HepG2 (cell line): ENCODE data around the gene CCM2L. TPM values are rescaled to one million over a fixed set of nuclear protein-coding genes. Genes with fewer than 3 reads are reported as not detected.

Experiments
- ATAC-seq: fragments of 200-7000 bp; cut with Tn5 transposase; 3 replicates; pipeline ENCODE4 v1.9.1; 2020; ENCODE audit warnings: mild to moderate bottlenecking, moderate library complexity
- BruUV-seq: library from RNA; stranded (reverse); fragments of 400-500 nt; replicated peaks from 2 replicates; lab custom pipeline; 2021; lab: Mats Ljungman, UMichigan
- CTCF ChIA-PET: fragments of 300-600 bp; formaldehyde crosslinking; extraction: SDS; loops from one replicate; lab custom pipeline; 2021; ENCODE audit warnings: low total read pairs, inconsistent platforms, low intra/inter-chr PET ratio; lab: Yijun Ruan, JAX
- POLR2A ChIA-PET: fragments of 350-600 bp; sonication (Branson Sonifier 250); formaldehyde crosslinking; loops from one replicate; lab custom pipeline; 2020; ENCODE audit warnings: antibody characterized with exemption, inconsistent platforms; lab: Yijun Ruan, JAX
- DNase-seq: peaks from one replicate; pipeline ENCODE4 v3.0.0-alpha.2; 2015; ENCODE audit warnings: low spot score
- FAIRE-seq: peaks from 3 replicates; lab custom pipeline; 2011; peaks lifted over from hg19 to GRCh38; lab: Jason Lieb, UNC
- H2AFZ ChIP-seq: one replicate; pipeline ENCODE4 v1.6.1; 2011; ENCODE audit warnings: low read length, inconsistent platforms
- H3K27ac ChIP-seq: fragments of 300-600 bp; 3 replicates; pipeline ENCODE4 v1.8.0; 2011; ENCODE audit warnings: mixed run types, mild to moderate bottlenecking, mixed read lengths, low read length, inconsistent platforms; ENCODE audit not compliant: insufficient read depth; ENCODE audit errors: extremely low read length
- H3K27me3 ChIP-seq, 2 experiments: fragments of 200-600 bp in 1 of 2; 2 replicates in 1 of 2; 3 replicates in 1 of 2; pipeline versions ENCODE4 v1.6.0 to v1.8.0; 2011; ENCODE audit warnings: low read length in 2 of 2, mild to moderate bottlenecking in 2 of 2, moderate library complexity in 2 of 2, inconsistent platforms in 1 of 2; ENCODE audit not compliant: insufficient read depth in 2 of 2, control insufficient read depth in 1 of 2
- H3K36me3 ChIP-seq, 2 experiments: fragments of 200-600 bp in 1 of 2; replicated peaks in 1 of 2; 2 replicates in 1 of 2; 3 replicates in 1 of 2; pipeline versions ENCODE4 v1.5.1 to v1.8.0; 2011; ENCODE audit warnings: low read length in 2 of 2, inconsistent platforms in 1 of 2; ENCODE audit not compliant: insufficient read depth in 2 of 2, control insufficient read depth in 1 of 2
- H3K4me1 ChIP-seq: 2 replicates; pipeline ENCODE4 v1.5.1; 2012; ENCODE audit warnings: low read length, inconsistent platforms; ENCODE audit not compliant: insufficient read depth
- H3K4me2 ChIP-seq: 2 replicates; pipeline ENCODE4 v1.6.0; 2011; ENCODE audit warnings: low read depth, low read length, inconsistent platforms
- H3K4me3 ChIP-seq, 3 experiments: fragments of 200-600 bp in 1 of 3; sonication (generic), shearing (Covaris generic) in 1 of 3; replicated peaks in 1 of 3; 2 replicates each; pipeline ENCODE4 v1.5.1; 2011 to 2016; ENCODE audit warnings: low read length in 3 of 3, inconsistent platforms in 2 of 3, low read depth in 2 of 3, mild to moderate bottlenecking in 2 of 3, control low read depth in 1 of 3, mixed read lengths in 1 of 3; ENCODE audit not compliant: insufficient read depth in 1 of 3
- H3K79me2 ChIP-seq: one replicate; pipeline ENCODE4 v1.6.1; 2011; ENCODE audit warnings: low read length, inconsistent platforms; ENCODE audit not compliant: insufficient read depth
- H3K9ac ChIP-seq: 2 replicates; pipeline ENCODE4 v1.6.0; 2011; ENCODE audit warnings: mild to moderate bottlenecking, low read depth, low read length, inconsistent platforms; ENCODE audit not compliant: insufficient read depth
- H3K9me3 ChIP-seq: 2 replicates; pipeline ENCODE4 v1.5.1; 2012; ENCODE audit warnings: mild to moderate bottlenecking, low read length
- H4K20me1 ChIP-seq: 2 replicates; pipeline ENCODE4 v1.6.0; 2011; ENCODE audit warnings: inconsistent platforms, mild to moderate bottlenecking, low read length, moderate library complexity; ENCODE audit not compliant: insufficient read depth
- DBP ChIP-seq: sonication (generic); formaldehyde crosslinking; IDR thresholded peaks from 2 replicates; pipeline ENCODE4 v1.4.0; 2020; ENCODE audit warnings: missing genetic modification reagents; ENCODE audit errors: not compliant biosample characterization
- ISL2 ChIP-seq: sonication (generic); formaldehyde crosslinking; IDR thresholded peaks from 2 replicates; pipeline ENCODE4 v1.5.0; 2020; ENCODE audit warnings: missing genetic modification reagents
- LBX2 ChIP-seq: sonication (generic); formaldehyde crosslinking; IDR thresholded peaks from 2 replicates; pipeline ENCODE4 v1.5.0; 2020; ENCODE audit warnings: missing genetic modification reagents, mild to moderate bottlenecking, borderline replicate concordance
- ZBTB40 ChIP-seq, 2 experiments: fragments of 450-650 bp in 1 of 2; sonication (generic) in 1 of 2; formaldehyde crosslinking in 1 of 2; IDR thresholded peaks; 2 replicates each; pipeline versions ENCODE4 v1.6.1 to v1.8.0; 2016 to 2022; ENCODE audit warnings: antibody characterized with exemption in 1 of 2, mild to moderate bottlenecking in 1 of 2, missing genetic modification reagents in 1 of 2
- ZNF256 ChIP-seq: sonication (generic); formaldehyde crosslinking; conservative IDR thresholded peaks from 2 replicates; pipeline ENCODE4 v1.4.0; 2020; ENCODE audit warnings: missing genetic modification reagents
- ZNF737 ChIP-seq: sonication (generic); formaldehyde crosslinking; IDR thresholded peaks from 2 replicates; pipeline ENCODE4 v1.5.0; 2020; ENCODE audit warnings: missing genetic modification reagents, mild to moderate bottlenecking, borderline replicate concordance
- ZNF891 ChIP-seq: sonication (generic); formaldehyde crosslinking; IDR thresholded peaks from 2 replicates; pipeline ENCODE4 v1.5.0; 2020; ENCODE audit warnings: mild to moderate bottlenecking, missing genetic modification reagents
- WGBS: methylation state at CpG from one replicate; pipeline ENCODE4 v1.1.6; 2017; ENCODE audit warnings: low lambda C conversion rate; 5-methylcytosine and 5-hydroxymethylcytosine counted together
- in situ Hi-C: cut with HindIII; loops from 2 replicates; pipeline ENCODE4 v1.10.0; 2017; ENCODE audit warnings: low pct_unique_long_range_greater_than_20kb; ENCODE audit not compliant: extremely low pct_ligation_motif_present
- intact Hi-C: fragments of 100-400 bp; cut with micrococcal nuclease; formaldehyde crosslinking; loops from one replicate; pipeline ENCODE4 v1.10.0; 2022; ENCODE audit not compliant: unreplicated experiment
- polyA plus RNA-seq, 8 experiments: library from polyadenylated mRNA; depleted of rRNA in 3 of 8; stranded (reverse) in 7 of 8; unstranded in 1 of 8; fragments of >200 nt; fragmentation: Illumina TruSeq in 4 of 8; extraction: Trizol in 4 of 8; gene quantifications; 2 replicates each; pipeline versions ENCODE4 v1.2.1 to v1.2.3, GENCODE V29; 2011 to 2016; ENCODE audit warnings: low read depth in 4 of 8, missing spikeins in 1 of 8, mixed read lengths in 1 of 8; ENCODE audit not compliant: insufficient read depth in 1 of 8
- total RNA-seq, 5 experiments: library from RNA; depleted of rRNA; stranded (reverse); fragments of >200 nt; fragmentation: Illumina TruSeq; extraction: Trizol; gene quantifications; 2 replicates each; pipeline ENCODE4 v1.2.3, GENCODE V29; 2016; ENCODE audit warnings: low read depth in 1 of 5

CCM2L gene
- total and polyA plus RNA-seq, 2 of the 13 experiments (the other 11 are each of a cell fraction or from before 2014, with no cell fraction given), result 0.15 TPM; not detected in 1

- intact Hi-C loops, result no loop called here
- Histone ChIP-seq H4K20me1 (no peaks in the 10 kb centered on the region), H3K27ac (no peak overlapping the region), H3K9ac (no peak overlapping the region), H3K9me3 (no peaks in the 10 kb centered on the region), H3K4me2 (no peak overlapping the region), H3K4me3 (no peak overlapping the region), H3K79me2 (no peaks in the 10 kb centered on the region), H3K27me3 (peaks cover 0 to 21% of the 10 kb centered on the region in 2 experiments; a peak in 3 of 5 replicates), H3K4me1 (peaks cover 23% of the 10 kb centered on the region), H3K36me3 (no peaks in the 10 kb centered on the region), H2AFZ (no peak overlapping the region)
- POLR2A ChIA-PET, result no interaction called here
- DNase-seq, result no peak
- FAIRE-seq, result no peak
- TF ChIP-seq ISL2 (CRISPR knock-in tag) (no peak), ZNF891 (0 out of 2 replicates have a peak, but pooled peaks have one; percentile 2), ZNF737 (CRISPR knock-in tag) (no peak), LBX2 (CRISPR knock-in tag) (peak; percentile 67; the same call in 1 of the 2 replicates), ZNF256 (0 out of 2 replicates have a peak, but pooled peaks have one; percentile 8), DBP (no peak), ZBTB40 (IDR thresholded peaks at IDR 0.05) (no peak), ZBTB40 (CRISPR knock-in tag; IDR thresholded peaks at IDR 0.05) (0 out of 2 replicates have a peak, but pooled peaks have one; percentile 3)
- CTCF ChIA-PET, result interaction anchor here (3.3 kb wide), 1 partner anchor 176 kb away, joined by 64 read pairs; no protein-coding TSS in a partner anchor
- WGBS, result 23% methylated on average over 4 of the region's 11 CpGs
- no peak for ATAC-seq
- in situ Hi-C loops, result no loop called here
- no TSS peak for BruUV-seq
These were observed 19.3 kb downstream of the CCM2L start for GRCh38 chr20:32029561-32029960.
